HG02870 (cell line): Measurements from ENCODE around the gene ITGAX.
A peak's percentile ranks its signal among the peaks of the same experiment; 100 is the strongest.
"Not testable (repeated sequence)": the region's sequence is repeated elsewhere in the genome, so short reads cannot be mapped to it uniquely, and the experiment has no call there.

Source experiments
- ATAC-seq: cut with Tn5 transposase; IDR thresholded peaks from one replicate; pipeline ENCODE4 v1.9.1; 2021; ENCODE audit warnings: mild to moderate bottlenecking, moderate library complexity; ENCODE audit not compliant: unreplicated experiment

Gene ITGAX

DNA sequence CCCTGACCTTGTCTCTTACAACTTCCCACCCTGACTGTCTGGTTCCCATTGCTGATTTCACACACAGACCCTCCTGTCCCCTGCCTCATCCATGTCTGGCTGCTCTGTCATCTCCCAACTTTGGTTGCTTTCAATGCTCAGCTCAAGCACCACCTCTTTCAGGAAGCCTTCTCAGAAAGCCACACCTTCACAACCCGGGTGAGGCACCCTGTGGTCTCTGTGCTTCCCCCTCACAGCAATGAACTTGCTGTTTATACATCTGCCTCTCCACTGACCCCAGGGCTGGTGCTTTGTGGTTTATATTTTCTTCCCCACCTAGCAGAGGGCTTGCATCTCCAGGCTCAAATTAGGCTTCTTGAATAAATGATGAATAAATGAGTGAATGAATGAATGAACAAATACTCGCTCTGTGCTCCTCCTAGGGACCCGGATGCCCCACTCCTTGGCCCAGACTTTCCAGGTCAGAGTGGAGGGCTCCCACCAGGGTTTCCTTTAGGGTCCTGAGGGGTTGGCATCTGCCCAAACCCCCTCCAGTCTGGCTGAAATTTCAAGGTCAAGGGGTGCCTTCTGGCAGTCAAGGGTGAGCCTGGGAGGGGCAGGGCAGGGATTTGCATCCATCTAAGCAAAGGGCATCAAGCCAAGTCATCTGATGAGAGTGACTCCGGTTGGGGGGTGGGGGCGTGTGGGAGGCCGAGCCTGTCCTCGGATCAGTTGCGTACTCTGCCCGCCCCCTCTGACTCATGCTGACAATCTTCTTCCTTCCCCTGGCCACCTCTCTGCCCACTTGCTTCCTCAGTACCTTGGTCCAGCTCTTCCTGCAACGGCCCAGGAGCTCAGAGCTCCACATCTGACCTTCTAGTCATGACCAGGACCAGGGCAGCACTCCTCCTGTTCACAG lies at the start of gene ITGAX:
Gene ITGAX, plus strand, starts transcription at position 783 of the 898 bp plus-strand sequence. Its CDS starts 79 bp downstream, at position 862.
- peak; percentile 73 for ATAC-seq

DNA sequence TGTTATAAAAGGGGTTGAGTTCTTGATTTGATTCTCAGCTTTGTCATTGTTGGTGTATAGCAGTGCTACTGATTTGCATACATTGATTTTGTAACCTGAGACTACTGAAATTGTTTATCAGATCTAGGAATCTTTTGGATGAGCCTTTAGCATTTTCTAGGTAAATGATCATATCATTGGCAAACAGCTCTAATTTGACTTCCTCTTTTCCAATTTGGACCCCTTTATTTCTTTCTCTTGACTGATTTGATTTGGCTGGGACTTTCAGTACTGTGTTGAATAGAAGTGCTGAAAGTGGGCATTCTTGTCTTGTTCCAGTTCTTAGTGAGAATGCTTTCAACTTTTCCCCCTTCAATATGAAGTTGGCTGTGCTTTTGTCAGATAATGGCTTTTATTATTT lies 49.8 kb upstream of the ITGAX start:
- ATAC-seq: no peak

DNA sequence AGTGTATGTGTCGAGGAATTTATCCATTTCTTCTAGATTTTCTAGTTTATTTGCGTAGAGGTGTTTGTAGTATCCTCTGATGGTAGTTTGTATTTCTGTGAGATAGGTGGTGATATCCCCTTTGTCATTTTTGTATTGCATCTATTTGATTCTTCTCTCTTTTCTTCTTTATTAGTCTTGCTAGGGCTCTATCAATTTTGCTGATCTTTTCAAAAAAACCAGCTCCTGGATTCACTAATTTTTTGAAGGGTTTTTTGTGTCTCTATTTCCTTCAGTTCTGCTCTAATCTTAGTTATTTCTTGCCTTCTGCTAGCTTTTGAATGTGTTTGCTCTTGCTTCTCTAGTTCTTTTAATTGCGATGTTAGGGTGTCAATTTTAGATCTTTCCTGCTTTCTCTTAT lies 46.6 kb upstream of the ITGAX start:
- not testable (repeated sequence) for ATAC-seq

DNA sequence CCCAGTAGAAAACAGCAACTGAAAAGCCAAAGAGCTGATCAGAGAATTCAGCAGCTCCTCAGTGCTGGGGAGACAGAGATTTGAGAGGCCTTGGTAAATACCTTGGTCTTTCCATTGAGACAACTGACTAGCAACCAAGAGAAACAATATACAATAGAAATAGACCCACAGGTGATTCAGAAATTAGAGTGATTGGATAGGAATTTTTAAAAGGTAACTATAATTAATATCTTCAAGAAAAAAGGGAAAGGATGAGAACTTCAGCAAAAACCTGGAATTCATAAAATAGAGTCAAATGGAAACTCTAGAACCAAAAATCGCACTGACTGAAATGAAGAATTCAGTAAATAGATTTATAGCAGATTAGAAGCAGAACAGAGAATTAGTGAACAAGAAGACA lies 32.5 kb upstream of the ITGAX start:
- no peak for ATAC-seq

DNA sequence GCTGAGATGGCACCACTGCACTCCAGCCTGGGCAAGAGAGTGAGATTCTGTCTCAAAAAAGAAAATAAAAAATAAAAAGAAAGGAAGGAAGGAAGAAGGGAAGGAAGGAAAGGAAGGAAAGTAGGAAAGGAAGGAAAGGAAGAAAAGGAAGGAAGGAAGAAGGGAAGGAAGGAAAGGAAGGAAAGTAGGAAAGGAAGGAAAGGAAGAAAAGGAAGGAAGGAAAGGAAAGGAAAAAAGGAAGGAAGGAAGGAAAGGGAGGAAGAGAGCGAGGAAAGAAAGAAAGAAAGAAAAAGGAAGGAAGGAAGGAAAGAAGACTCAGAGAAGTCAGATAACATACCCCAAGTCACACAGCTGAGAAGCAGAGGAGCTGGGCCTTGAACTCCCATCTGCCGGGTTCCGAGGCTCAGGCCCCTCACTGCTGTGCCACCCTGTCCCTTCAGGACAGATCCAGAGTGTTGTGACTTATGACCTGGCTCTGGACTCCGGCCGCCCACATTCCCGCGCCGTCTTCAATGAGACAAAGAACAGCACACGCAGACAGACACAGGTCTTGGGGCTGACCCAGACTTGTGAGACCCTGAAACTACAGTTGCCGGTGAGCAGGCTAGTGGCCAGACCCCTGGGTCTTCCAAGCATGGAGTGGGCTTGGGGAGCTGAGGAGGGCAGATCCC lies 30.9 kb upstream of the ITGAX start:
- no peak for ATAC-seq

DNA sequence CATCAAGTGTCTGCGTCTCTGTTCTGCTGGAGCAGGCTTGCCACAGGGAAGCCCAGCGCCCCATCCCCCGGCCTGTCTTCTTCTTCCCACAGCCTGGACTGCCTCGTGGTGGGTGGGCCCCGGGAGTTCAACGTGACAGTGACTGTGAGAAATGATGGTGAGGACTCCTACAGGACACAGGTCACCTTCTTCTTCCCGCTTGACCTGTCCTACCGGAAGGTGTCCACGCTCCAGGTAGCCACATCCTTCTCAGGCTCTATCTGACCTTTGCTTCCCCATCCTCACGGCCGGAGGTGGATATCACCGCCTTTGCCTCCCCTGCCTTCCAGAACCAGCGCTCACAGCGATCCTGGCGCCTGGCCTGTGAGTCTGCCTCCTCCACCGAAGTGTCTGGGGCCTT lies 29.8 kb upstream of the ITGAX start:
- ATAC-seq: no peak

DNA sequence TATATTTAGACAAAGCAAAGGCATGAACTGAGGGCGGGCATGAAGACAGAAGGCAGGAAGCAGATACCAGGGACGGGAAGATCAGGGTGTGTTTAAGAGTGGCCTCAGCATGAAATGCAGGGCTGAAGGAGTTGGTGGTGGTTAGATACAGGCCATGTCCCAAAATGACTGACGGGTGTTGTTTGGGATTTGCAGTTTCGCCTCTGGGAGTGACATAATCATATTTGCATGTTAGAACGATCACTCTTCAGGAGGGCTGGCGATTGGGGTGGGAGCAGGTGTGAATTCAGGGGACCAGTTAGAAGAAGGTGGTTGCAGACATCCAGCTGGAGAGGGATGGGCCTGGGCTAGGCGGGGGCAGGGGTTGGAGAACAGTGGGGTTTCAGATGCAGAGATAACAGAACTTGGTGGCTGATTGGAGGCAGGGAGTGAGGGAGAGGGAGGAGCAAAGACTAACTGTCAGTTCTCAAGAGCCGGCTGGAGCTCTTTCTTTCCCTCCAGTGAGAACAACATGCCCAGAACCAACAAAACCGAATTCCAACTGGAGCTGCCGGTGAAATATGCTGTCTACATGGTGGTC lies 27.2 kb upstream of the ITGAX start:
- no peak for ATAC-seq

DNA sequence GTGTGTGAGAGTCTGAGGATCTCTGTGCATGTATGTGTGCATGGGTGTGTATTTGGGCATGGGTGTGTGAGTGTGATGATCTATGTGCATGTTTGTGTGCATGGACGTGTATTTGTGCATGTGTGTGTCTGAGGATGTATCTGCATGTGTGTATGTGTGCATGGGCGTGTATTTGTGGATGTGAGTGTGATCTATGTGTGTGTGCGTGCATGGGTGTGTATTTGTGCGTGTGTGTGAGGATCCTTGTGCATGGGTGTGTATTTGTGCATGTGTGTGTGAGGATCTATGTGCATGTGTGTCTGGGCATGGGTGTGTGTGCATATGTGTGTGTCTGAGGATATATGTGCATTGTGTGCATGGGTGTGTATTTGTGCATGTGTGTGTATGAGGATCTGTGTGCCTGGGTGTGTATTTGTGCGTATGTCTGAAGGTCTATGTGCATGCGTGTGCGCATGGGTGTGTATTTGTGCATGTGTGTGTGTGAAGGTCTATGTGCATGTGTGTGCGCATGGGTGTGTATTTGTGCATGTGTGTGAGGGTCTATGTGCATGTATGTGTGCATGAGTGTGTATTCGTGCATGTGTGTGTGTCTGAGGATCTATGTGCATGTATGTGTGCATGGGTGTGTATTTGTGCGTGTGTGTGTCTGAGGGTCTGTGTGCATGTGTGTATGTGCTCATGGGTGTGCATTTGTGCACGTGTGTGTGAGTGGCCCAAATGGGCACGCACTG lies 26.5 kb upstream of the ITGAX start:
- ATAC-seq: no peak

DNA sequence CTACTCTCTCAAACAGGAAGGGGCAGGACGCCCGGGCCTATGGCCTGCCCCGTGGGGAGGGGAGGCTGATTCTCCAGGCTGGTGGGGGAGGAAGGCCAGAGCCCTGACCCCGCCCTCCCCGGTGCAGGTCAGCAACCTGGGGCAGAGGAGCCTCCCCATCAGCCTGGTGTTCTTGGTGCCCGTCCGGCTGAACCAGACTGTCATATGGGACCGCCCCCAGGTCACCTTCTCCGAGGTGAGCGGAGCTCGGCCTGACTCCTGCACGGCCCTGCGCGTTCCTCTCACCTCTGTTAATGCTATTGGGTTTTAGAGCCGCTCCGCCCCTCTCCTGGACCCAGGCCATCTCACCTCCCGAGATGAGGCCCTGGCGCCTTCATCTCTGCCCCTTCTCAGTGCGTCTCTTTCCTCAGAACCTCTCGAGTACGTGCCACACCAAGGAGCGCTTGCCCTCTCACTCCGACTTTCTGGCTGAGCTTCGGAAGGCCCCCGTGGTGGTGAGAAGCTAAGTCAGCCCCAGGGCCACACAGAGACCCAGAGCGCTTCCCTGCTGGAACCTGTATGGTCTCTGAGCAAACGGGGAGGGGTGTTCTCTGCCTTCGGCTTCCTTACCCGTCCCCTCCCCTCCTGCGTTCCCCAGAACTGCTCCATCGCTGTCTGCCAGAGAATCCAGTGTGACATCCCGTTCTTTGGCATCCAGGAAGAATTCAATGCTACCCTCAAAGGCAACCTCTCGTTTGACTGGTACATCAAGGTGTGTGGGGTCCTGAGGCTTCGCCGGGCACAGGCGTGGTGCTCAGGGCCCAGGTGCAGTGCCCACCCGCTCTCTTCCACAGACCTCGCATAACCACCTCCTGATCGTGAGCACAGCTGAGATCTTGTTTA lies 25.1 kb upstream of the ITGAX start:
- no peak for ATAC-seq

DNA sequence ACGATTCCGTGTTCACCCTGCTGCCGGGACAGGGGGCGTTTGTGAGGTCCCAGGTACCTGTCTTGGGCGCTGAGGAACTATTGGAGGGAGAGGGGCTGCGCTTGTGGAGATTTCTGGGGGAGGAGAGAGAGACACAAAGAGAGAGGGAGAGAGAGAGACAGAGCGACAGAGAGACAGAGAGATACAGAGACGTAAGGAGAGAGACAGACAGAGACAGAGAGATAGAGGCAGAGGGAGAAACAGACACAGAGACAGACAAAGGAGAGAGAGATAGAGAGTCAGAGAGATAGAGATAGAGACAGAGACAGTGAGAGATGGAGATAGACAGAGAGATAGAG lies 24.5 kb upstream of the ITGAX start:
- ATAC-seq: no peak

DNA sequence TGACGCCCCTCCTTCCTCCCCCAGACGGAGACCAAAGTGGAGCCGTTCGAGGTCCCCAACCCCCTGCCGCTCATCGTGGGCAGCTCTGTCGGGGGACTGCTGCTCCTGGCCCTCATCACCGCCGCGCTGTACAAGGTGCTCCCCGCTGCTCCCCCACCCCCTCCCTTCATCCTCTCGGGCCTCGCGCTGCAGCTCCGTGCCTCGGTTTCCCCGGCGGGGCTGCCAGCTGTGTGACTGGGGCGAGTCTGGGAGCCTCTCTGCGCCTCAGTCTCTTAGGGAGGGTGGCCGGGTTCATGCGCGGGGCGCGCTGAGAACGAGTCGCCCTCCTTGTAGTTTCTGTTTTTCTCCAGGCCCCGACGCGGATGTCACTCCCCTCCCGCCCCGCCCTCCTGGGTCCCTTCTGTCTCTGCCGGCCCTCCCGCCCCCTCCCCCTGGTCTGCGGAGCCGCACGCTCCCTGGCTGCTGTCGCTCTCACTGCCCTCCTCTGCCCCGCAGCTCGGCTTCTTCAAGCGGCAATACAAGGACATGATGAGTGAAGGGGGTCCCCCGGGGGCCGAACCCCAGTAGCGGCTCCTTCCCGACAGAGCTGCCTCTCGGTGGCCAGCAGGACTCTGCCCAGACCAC lies 23.7 kb upstream of the ITGAX start:
- ATAC-seq: no peak

DNA sequence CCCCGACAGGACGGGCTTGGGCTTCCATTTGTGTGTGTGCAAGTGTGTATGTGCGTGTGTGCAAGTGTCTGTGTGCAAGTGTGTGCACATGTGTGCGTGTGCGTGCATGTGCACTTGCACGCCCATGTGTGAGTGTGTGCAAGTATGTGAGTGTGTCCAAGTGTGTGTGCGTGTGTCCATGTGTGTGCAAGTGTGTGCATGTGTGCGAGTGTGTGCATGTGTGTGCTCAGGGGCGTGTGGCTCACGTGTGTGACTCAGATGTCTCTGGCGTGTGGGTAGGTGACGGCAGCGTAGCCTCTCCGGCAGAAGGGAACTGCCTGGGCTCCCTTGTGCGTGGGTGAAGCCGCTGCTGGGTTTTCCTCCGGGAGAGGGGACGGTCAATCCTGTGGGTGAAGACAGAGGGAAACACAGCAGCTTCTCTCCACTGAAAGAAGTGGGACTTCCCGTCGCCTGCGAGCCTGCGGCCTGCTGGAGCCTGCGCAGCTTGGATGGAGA lies 23.1 kb upstream of the ITGAX start:
- ATAC-seq: no peak

DNA sequence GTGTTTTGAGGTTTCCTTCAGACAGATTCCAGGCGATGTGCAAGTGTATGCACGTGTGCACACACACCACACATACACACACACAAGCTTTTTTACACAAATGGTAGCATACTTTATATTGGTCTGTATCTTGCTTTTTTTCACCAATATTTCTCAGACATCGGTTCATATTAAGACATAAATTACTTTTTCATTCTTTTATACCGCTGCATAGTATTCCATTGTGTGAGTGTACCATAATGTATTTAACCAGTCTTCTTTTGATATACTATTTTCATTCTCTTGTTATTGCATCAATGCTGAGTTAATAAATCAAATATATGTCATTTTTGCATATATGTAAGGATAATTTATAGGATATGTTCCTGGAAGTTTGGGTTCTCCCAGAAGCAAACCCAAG lies 22.4 kb upstream of the ITGAX start:
- ATAC-seq: no peak

DNA sequence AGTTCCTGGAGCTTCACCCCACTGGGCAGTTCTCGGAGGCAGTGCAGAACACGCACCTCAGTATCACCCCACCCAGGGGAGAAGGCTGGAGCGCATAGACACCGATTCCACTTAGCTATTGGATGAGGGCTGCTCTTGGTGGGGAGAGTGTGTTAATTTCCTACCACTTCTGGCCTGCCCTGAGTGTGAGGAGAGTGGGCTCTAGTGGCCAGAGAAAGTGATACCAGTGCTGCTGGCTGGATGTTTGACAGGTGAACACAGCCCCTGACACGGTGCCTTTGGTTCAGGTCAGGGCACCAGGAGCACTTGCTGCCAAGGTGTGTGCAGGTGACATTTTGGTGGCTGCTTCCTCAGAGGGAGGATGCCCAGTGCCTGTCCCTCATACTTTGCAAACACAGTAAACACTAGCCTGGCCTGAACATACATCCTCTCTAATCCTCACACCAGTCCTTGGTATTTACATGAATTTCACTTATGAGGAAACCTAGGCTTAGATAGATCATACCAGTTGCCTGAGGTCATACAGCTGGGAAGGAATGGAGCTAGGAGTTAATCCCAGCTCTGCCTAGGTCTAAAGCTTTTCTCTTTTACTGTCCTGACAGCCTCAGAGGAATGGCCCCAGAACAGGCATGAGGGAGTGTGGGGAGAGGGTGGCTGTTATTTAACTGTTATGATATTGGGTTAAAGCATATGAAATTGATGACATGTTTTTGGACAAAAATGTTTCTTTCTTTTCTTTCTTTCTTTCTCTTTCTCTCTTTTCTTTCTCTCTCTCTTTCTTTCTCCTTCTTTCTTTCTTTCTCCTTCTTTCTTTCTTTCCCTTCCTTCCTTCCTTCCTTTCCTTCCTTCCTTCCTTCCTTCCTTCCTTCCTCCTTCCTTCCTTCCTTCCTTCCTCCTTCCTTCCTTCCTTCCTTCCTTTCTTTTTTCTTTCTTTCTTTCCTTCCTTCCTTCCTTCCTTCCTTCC lies 21.0 kb upstream of the ITGAX start:
- no peak for ATAC-seq

DNA sequence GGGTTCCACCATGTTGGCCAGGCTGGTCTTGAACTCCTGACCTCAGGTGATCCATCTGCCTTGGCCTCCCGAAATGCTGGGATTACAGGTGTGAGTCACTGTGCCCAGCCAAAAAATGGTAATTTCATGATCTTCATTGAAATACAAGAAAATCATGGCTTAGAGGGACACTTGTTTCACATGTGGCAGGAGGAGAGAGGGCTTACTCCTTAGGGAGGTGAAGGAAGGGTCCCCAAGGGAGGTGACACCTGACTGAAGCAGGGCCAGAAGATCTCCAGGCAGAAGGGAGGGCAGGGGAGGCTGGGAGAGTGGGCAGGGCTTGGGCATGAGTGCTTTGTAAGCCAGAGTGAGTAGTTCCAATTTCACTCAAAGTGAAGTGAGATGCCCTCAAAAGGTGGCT lies 20.0 kb upstream of the ITGAX start:
- no peak for ATAC-seq

DNA sequence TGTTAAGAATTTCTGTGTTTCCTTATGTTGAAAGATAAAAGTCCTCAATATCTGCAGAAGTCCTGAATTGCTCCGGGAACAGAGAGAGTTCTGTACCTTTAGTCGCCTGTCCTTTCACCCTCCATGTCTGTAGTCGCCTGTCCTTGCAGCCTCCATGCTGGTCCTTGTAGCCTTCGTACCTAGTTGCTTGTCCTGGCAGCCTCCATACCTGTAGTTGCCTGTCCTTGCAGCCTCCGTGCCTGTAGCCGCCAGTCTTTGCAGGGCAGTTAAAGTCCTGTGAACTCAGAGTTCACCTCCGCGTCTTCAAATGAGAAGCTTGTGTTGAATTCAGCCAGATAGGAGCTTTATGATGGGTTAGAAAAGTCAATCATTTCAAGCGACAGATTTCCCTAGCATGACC lies 19.5 kb upstream of the ITGAX start:
- ATAC-seq: no peak

DNA sequence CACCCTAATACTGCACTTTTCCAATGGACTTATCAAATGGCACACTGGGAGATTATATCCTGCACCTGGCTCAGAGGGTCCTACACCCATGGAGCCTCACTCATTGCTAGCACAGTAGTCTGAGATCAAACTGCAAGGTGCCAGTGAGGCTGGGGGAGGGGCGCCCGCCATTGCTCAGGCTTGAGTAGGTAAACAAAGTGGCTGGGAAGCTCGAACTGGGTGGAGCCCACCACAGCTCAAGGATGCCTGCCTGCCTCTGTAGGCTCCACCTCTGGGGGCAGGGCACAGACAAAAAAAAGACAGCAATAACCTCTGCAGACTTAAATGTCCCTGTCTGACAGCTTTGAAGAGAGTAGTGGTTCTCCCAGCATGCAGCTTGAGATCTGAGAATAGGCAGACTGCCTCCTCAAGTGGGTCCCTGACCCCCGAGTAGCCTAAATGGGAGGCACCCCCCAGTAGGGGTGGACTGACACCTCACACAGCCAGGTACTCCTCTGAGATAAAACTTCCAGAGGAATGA lies 16.8 kb upstream of the ITGAX start:
- ATAC-seq: not testable (repeated sequence)

DNA sequence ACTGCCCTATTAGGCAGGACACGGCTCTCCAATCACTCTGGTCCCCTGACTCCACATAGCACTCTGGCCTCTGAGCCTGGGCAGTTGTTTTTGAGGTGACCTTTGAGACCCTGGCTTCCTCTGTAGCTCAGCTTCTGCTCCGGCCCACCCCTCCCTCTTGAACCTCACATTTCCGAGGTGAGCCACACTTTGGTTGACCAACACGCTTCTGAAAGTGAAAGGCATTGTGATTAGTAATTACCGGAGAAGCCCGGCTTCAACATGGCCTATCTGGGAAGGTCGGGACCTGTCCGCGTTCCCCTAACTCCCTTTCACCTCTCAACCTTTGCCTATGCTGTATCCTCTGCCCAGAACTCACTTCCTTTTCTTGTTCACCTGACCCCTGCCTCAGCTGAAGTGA lies 10.3 kb upstream of the ITGAX start:
- ATAC-seq: peak; percentile 87
